ENCODE data around the gene METTL2B.
"Not testable (repeated sequence)": the region's sequence is repeated elsewhere in the genome, so short reads cannot be mapped to it uniquely, and the experiment has no call there.

METTL2B gene

GRCh38 chr7:128523932-128524524, 47.5 kb downstream of the METTL2B start:
- DNase-seq (ENCODE audit: low read depth); H3K4me3 ChIP-seq (ENCODE audit: low read depth, low read length); in situ Hi-C loops (cut with HindIII; ENCODE audit: low sequenced_read_pairs): not testable (repeated sequence)

- in situ Hi-C loops (cut with HindIII; ENCODE audit: low sequenced_read_pairs); H3K4me3 ChIP-seq (ENCODE audit: low read depth, low read length); DNase-seq (ENCODE audit: low read depth): not testable (repeated sequence)
These were observed 49.0 kb downstream of the METTL2B start for GRCh38 chr7:128525584-128525983.

- in situ Hi-C loops (cut with HindIII; ENCODE audit: low sequenced_read_pairs); DNase-seq (ENCODE audit: low read depth); H3K4me3 ChIP-seq (ENCODE audit: low read depth, low read length): not testable (repeated sequence)
These were observed 49.5 kb downstream of the METTL2B start for GRCh38 chr7:128526062-128526466.

DNA sequence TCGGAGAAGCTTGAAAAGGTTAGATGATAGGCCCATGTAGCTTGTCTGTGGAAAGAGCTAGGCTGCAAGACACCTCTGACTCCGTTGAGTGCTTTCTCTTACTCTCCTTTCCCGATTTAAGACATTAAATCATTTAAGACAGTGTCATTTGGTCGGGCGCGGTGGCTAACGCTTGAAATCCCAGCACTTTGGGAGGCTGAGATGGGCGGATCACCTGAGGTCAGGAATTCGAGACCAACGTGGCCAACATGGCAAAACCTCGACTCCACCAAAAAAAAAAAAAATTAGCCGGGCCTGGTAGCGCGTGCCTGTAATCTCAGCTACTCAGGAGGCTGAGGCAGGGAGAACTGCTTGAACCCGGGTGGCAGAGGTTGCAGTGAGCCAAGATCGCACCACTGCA, 52.6 kb downstream of the METTL2B start:
- in situ Hi-C loops (cut with HindIII; ENCODE audit: low sequenced_read_pairs); H3K4me3 ChIP-seq (ENCODE audit: low read depth, low read length): not testable (repeated sequence)

GRCh38 chr7:128530121-128530854, 53.7 kb downstream of the METTL2B start:
- DNase-seq (ENCODE audit: low read depth); in situ Hi-C loops (cut with HindIII; ENCODE audit: low sequenced_read_pairs): not testable (repeated sequence)
- peak overlapping the region; percentile 65 for H3K4me3 ChIP-seq (ENCODE audit: low read depth, low read length)

More for the DNA sequence above, 52.6 kb downstream of the METTL2B start:
- not testable (repeated sequence) for DNase-seq (ENCODE audit: low read depth)

GRCh38 chr7:128530855-128531104, 54.2 kb downstream of the METTL2B start:
- in situ Hi-C loops (cut with HindIII; ENCODE audit: low sequenced_read_pairs) = no loop called here
- no peak for DNase-seq (ENCODE audit: low read depth)
- peak overlapping the region; percentile 65 for H3K4me3 ChIP-seq (ENCODE audit: low read depth, low read length)
- no peak for TF ChIP-seq CTCF (IDR thresholded peaks at IDR 0.05; ENCODE audit: low read depth, low read length, missing control alignments)

GRCh38 chr7:128531105-128531954, 54.8 kb downstream of the METTL2B start:
- in situ Hi-C loops (cut with HindIII; ENCODE audit: low sequenced_read_pairs); DNase-seq (ENCODE audit: low read depth): not testable (repeated sequence)
- peak overlapping the region; percentile 65 for H3K4me3 ChIP-seq (ENCODE audit: low read depth, low read length)

DNA sequence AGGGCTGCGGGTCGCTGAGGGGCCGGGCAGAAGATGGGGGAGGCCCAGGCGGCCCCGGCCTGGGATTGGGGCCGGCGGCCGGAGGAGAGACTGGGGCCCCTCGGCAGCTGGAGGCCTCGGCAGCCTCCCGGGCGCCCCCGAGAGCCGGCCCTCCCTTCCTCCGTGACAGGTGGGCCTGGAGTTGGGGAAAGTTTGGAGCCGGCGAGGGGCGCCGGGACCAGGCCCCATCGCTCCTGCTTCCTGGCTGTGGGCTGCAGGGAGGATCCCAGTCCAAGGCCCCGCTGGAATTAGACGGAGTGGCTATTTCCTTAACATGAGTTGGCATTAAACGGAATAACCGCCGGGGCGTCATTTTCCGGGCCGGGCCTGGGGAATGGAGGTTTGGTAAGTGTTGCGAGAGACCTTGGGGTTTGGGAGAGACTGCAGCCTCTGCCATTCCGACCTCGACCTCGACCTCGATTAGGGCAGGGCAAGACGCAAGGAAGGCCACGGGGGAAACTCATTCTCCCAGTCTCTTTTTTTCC, 55.5 kb downstream of the METTL2B start:
- in situ Hi-C loops (cut with HindIII; ENCODE audit: low sequenced_read_pairs); DNase-seq (ENCODE audit: low read depth): not testable (repeated sequence)
- peak overlapping the region; percentile 65 for H3K4me3 ChIP-seq (ENCODE audit: low read depth, low read length)

DNA sequence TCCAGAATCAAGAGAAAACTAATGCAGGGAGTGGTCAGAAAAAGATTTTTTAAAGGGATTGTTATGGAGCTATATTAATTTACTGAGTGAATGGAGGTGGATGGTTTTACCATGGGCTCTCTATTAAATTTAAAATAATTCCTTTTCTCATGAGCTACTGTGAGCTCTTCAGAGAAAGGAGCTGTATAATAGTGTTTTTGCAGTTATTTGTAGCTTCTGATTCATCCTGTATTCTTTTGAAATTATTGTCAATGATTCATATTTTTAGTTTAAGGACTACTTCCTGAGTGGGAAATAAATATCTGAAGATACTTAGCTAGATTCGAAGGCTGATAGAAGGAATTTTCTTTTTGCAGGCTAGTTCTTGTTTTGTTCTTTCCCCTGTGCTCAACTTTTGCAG, 56.4 kb downstream of the METTL2B start:
- DNase-seq (ENCODE audit: low read depth); in situ Hi-C loops (cut with HindIII; ENCODE audit: low sequenced_read_pairs): not testable (repeated sequence)
- H3K4me3 ChIP-seq (ENCODE audit: low read depth, low read length) = peak overlapping the region; percentile 65

GRCh38 chr7:128537410-128537809, 60.9 kb downstream of the METTL2B start:
- DNase-seq (ENCODE audit: low read depth); in situ Hi-C loops (cut with HindIII; ENCODE audit: low sequenced_read_pairs); H3K4me3 ChIP-seq (ENCODE audit: low read depth, low read length): not testable (repeated sequence)
- TF ChIP-seq CTCF (IDR thresholded peaks at IDR 0.05; ENCODE audit: low read depth, low read length, missing control alignments) = peak; percentile 35

GRCh38 chr7:128542530-128542929, 66.0 kb downstream of the METTL2B start:
- H3K4me3 ChIP-seq (ENCODE audit: low read depth, low read length); in situ Hi-C loops (cut with HindIII; ENCODE audit: low sequenced_read_pairs); DNase-seq (ENCODE audit: low read depth): not testable (repeated sequence)

GRCh38 chr7:128543300-128543699, 66.8 kb downstream of the METTL2B start:
- H3K4me3 ChIP-seq (ENCODE audit: low read depth, low read length); in situ Hi-C loops (cut with HindIII; ENCODE audit: low sequenced_read_pairs); DNase-seq (ENCODE audit: low read depth): not testable (repeated sequence)

- in situ Hi-C loops (cut with HindIII; ENCODE audit: low sequenced_read_pairs); DNase-seq (ENCODE audit: low read depth); H3K4me3 ChIP-seq (ENCODE audit: low read depth, low read length): not testable (repeated sequence)
These were observed 69.8 kb downstream of the METTL2B start for GRCh38 chr7:128546319-128546851.
